Gastrocnemius medialis (tissue), 4 donors: ENCODE data around the gene NOS1AP.

Experiments
- CTCF ChIP-seq, 5 experiments: fragments of 450-650 bp in 3 of 5; fragments of 200-600 bp in 2 of 5; sonication (generic) in 2 of 5; IDR thresholded peaks in 4 of 5; conservative IDR thresholded peaks in 1 of 5; 1 replicate in 4 of 5; 2 replicates in 1 of 5; pipeline ENCODE4 v1.5.1; 2016 to 2019; ENCODE audit warnings: antibody characterized with exemption in 5 of 5, mild to moderate bottlenecking in 3 of 5, moderate library complexity in 3 of 5
- POLR2A ChIP-seq, 2 donors: fragments of 450-650 bp; IDR thresholded peaks; one replicate each; pipeline ENCODE4 v1.6.1; 2017; ENCODE audit warnings: antibody characterized with exemption in 2 of 2, mild to moderate bottlenecking in 2 of 2, moderate library complexity in 2 of 2

DNA sequence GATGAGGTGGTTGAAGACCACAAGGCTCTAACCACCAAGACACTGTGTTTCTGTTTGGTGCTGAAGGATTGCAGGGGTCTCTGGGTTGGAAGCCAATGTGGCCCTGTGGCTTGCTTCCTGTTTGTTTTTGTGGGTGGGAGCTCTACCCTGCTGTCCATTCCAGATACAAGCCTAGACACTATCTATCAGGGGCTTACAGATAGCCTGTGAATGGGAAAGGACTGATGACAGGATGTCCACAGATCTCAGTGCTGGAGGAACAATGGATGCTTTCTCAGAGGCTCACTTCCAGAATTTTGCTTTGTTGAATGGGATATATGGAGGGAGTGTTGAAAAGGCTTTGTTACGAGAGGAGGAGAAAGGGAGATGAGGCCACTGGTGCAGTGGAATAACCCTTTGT is 69.7 kb downstream of the NOS1AP start:
- TF ChIP-seq CTCF (IDR thresholded peaks at IDR 0.05 in 4 of 5, conservative IDR thresholded peaks at IDR 0.05 in 1 of 5) (no peak), POLR2A (IDR thresholded peaks at IDR 0.05) (no peak)
